HG03521 (cell line): ENCODE results near the gene ARIH1.

Source experiments
- ATAC-seq: cut with Tn5 transposase; IDR thresholded peaks from one replicate; pipeline ENCODE4 v1.9.1; 2021; ENCODE audit warnings: mild to moderate bottlenecking, moderate library complexity; ENCODE audit not compliant: unreplicated experiment

The ARIH1 gene

DNA sequence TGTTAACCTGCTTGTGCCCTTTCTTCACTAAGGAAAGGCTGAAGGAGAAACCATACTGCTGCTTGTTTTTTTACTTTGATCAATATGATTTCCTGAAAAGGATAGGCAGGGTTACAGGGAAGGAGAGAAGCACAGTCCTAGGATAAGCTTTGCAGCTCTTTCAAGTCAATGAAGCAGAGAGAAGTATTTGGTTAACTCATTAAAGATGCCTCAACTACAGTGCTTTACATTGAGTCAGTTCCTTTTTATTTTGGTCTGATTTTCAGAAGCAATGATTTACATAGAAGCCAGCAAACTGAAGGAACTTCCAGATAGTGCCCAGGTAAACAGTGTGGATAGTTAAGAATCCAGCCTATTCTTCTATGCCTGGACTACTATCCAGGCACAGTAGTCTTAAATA is 64.8 kb downstream of the ARIH1 start:
- ATAC-seq: no peak

DNA sequence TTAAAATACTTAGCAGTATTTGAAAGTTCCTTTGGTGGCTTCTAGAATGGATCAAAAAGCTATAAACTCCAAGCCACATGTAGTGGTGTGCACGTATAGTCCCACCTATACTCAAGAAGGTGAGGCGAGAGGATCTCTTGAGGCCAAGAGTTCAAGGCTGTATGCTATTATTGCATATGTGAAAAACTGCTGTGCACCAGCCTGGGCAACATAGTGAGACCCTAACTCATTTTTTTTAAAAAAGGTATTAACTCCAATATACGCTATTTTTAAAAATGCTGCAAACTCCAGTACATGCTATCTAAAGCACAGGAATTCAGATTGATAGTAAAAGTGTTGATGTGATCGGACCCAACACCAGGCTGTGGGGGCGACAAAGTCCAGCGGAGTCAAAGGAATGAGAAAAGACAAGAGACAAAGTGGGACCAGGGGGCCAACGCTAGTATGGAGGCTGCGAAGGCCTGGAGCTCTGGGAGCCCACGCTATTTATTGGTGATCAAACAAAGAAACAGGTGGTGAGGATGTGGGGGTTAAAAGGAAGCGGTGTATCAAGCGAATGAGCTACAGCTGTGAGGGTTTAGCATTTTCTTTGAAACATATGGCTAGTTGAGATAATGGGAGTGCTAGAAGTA is 66.6 kb downstream of the ARIH1 start:
- ATAC-seq: no peak

DNA sequence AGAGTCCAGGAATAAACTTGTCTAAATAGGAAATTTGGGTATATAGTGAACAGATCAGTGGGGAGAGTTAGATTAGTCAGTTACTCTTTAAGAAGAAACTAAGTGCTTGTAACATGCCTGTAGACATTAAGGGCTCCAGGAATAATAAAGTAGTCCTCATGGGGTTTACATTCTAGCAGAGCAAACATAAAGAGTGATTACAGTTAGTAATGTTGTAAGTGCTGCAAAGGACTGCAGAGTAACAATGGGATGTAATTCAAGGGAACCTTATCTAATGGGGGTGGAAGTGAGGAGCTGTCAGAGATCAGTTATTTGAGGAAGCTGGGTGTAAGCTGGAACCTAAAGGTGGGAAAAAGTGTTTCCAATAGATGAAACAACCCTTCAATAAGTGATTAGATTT is 67.5 kb downstream of the ARIH1 start:
- ATAC-seq: no peak

DNA sequence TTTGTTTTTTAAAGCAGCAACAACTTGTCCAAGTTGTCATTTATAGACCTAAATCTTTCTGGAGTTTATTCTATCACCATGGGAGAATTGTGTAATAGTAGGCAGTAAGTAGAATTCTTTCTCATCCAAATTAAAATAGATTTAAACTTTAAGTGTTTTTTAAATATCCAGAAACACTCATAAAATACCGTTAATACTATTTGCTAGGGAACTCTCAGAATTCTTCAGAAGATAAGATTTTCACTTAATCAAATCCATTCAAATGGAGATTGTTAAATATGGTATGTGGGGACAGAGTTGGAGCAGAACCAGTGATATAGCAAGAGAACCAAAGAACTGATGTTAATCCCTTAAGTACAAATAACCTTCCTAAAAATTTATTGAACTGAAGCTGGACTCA is 71.0 kb downstream of the ARIH1 start:
- ATAC-seq: no peak

DNA sequence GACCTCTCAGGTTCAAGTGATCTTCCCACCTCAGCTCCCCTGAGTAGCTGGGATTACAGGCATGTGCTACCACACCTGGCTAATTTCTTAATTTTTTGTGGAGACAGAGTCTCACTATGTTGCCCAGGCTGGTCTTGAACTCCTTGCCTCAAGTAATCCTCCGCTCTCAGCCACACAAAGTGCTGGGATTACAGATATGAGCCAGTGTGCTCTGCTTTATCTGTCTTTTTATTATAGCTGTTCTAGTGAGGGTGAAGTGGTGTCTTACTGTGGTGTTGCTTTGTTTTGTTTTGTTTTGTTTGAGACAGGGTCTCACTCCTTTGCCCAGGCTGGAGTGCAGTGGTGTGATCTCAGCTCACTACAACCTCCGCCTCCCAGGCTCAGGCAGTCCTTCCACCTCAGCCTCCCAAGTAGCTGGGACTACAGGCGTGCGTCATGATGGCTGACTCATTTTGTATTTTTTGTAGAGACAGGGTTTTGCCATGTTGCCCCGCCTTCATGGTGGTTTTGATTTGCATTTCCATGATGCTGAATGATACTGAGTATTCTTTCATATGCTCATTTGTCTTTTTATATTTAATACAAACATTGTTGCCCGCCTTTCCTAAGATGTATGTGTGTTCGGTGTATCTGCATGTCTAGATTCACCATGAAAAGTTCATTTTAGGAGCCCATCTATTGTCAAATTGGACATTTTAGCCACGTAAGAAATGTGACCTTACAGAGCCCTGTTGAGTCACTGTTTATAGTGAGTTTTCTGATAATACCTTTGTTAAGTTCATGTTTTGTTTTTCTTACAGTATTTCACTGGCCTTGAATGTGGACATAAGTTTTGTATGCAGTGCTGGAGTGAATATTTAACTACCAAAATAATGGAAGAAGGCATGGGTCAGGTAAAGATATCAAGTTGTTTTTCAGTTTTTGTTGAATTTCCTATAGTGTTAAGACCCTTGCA is 80.6 kb downstream of the ARIH1 start:
- no peak for ATAC-seq

DNA sequence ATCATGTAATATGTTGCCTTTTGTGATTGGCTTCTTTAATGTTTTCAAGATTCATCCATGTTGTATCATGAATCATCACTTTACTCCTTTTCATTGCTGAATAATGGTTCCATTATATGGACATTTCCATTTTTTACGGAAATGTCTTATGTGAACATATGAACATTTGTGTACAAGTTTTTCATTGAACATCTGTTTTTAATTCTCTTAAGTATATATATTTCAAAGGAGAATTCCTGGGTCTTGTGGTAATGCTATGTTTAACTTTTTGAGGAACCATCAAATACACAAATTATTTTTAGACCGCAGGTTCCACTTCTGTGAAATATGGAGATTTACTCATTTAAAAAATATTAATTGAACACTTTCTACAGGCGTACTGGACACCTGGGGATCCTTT is 85.7 kb downstream of the ARIH1 start:
- ATAC-seq: no peak

DNA sequence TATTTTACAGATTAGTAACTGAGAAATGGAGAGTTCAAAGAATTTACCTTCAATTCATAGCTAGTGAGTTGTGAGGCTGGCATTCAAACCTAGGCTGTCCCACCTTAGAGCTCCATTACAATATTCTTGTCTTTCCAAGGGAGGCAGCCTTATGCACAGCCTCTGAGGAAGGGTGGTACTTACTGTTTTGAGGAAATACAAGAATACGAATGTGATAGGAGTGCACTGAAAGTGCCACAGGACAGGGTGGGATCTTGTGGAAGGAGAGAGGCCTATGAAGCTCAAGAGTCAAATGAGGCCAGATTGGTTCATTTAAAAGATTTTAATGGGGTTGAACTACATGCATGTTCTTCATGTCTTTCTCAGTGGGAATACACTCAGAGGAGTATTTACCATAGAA is 86.3 kb downstream of the ARIH1 start:
- no peak for ATAC-seq

DNA sequence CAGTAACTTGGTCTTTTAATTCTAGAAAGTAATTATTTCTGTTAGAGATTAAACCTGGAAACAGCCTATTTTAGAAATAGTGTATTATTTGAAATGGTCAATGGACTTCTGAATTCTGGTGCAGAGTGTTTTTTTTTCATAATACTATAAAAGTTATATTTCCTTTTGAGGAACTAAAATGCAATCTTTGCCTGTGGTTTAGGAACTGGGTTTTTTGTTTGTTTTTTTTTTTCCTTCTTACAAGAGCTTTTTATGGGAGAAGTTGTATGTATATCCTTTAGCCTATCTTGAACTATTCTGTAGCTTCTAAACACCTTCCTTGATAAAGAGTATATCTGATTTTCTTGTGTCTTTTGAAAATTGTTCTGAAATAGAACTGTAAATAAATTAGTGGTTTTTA is 88.3 kb downstream of the ARIH1 start:
- no peak for ATAC-seq

DNA sequence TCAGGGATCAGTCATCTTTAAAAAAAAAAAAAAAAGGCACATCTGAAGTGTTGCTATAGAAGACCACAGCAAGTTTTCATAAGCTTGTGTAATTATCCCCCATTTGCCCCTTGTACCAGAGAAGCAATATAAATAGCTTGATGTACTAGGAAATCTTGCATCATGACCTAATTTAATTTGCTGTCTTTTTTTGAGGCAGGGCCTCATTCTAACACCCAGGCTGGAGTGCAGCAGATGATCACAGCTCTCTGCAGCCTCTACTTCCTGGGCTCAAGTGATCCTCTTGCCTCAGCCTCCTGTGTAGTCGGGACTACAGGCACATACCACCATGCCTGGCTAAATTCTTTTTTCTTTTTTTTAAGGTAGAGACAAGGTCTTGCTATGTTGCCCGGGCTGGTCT is 88.7 kb downstream of the ARIH1 start:
- ATAC-seq: no peak

DNA sequence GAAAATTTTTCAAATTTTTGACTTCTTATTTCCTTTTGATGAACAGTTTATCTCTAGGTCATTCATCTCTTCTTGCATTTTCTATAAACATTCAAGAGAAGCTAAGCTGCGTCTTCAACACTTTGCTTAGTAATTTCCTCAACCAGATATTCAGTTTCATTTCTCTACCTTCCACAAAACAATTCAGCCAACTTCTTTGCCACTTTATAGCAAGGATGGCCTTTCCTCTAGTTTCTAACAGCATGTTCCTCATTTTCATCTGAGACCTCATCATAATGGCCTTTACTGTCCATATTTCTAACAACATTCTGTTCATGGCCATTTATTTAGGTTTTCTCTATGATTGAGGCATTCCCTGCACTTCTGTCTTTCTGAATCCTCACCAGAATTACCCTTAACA is 90.0 kb downstream of the ARIH1 start:
- no peak for ATAC-seq

DNA sequence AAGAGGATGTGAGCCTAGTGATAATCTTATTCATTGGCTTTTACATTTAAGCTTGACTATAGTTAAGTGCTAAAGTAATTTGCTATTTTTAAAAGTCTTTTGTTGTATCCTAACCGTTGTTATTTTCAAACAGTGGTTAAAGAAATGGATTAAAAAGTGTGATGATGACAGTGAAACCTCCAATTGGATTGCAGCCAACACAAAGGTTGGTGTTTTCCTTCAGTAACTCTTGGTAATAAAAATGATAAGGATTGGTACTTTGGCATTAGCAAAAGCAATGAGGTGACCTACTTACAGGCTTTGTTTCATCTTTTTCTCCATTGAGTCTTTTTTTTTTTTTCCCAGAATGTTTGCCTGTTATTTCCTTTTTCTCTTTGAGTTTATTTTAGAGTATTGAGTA is 92.8 kb downstream of the ARIH1 start:
- no peak for ATAC-seq

DNA sequence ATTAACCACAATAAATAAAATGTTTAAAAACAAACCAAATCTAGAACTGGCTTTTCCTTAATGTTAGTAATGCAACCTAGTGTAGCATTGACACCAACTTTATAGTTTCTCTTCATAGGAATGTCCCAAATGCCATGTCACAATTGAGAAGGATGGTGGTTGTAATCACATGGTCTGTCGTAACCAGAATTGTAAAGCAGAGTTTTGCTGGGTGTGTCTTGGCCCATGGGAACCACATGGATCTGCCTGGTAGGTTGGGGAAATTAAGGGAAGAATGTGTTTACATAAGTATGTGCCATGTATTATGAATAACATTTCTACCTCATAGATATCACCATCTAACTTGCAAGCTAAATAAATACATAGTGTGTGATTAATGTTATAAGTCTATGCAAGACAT is 95.9 kb downstream of the ARIH1 start:
- ATAC-seq: no peak

DNA sequence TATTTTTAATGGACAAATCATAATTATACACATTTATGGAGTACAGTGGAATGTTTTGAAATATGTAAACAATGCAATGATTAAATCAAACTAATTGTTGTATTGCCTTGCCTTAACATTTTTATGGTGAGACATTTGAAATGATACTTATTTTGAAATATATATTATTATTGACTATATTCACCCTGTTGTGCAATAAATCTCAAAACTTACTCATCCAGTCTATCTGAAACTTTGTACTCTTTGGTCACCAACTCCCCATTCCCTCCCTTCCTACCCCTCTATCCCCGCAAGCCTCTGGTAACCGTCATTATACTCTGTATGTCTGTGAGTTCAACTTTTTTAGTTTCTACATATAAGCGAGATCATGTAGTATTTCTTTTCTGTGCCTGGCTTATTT is 105.7 kb downstream of the ARIH1 start:
- ATAC-seq: no peak

DNA sequence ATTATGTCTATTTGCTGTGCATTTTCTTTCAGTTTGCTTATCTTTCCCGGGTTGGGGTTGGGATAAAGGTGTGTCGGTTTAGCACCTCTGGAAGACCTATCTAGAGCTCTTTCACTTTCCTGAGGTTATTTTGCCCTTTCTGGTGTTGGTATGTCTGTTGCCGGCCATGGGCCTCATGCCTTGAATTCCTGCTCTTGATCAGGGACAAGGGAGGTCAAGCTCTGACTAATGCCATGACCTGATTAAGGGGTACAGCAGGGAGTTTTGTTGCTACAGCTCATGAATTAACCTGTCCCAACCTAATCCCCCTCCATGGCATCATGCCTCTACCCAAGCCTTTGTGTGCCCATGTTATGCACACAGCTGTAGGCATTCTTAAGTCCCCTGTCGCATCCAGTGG is 109.9 kb downstream of the ARIH1 start:
- no peak for ATAC-seq

DNA sequence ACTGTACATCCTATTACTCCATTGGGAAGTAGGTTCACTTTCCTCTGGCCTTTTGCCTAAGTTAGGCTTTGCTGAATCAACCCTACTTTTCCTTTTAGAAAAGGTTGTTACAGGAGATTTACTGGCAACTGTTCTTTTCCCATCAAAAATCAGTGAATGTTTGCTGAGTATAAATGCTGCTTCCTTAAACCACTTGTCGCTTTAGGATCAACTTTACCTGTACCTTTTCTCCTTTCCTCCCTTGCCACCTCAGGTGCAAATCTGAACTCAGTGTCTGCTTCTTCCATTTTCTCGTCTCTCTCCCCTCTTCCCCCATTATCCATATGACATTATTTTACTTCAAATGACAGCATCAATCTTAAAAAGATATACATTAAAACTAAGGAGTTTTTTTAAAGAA is 110.9 kb downstream of the ARIH1 start:
- no peak for ATAC-seq

DNA sequence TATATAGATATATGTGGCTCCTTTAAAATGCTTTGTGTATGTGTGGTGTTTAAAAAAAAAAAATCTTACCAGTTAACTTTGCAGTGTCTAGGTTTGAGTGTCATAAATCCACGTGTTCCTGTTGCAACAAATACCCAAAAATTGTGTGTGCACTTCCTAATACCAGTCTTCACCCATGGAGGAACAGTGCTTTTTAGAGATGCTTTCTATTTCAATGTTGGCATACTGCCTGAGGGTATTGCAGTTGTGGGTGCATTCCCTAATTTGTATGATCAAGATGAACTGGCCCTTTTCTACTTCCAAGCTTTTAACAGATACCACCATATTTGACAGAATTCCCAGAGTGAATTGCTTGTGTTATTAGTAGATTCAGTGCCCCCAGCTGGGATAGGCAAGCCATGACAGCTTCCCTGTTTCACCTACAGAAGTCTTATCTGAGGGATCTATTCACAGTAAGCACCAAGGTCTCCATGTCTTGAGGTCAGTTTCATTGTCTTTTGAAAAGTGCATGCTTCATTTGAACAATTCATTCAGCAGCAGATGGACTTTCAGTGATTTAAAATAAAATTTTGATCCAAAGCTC is 111.4 kb downstream of the ARIH1 start:
- ATAC-seq: no peak

DNA sequence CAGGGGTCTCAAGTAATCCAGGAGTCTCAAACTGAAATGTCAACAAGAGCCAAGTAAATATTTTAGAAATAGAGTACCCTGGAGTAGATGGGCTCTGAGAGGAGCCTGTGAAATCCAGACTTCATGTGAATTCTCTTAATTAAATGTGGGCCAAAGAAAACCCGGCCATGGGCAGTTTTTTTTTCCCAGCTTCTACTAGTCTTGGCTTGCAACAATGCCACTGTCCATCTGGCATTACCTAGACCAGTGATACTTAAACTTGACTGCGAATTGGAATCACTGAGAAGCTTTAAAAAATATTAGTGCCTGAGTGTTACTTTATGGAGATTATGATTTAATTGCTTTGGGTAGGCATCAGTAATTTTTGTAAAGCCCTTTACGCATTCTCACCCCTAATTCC is 114.0 kb downstream of the ARIH1 start:
- ATAC-seq: no peak

DNA sequence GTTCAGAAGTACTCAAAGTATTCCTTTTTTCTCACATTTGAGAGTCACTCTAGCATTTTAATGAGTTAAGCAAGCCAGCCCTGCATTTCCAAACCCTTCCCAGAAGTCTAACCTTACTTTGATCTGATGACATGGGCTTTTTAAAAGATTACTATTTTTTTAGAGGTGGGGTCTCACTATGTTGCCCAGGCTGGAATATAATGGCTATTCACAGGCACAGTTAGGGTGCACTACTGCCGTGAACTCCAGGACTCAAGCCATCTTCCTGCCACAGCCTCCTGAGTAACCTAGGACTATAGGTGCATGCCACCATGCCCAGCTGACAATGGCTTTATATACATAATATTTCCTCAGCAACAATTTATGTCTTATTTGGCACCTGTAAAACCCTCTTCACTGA is 116.3 kb downstream of the ARIH1 start:
- no peak for ATAC-seq

DNA sequence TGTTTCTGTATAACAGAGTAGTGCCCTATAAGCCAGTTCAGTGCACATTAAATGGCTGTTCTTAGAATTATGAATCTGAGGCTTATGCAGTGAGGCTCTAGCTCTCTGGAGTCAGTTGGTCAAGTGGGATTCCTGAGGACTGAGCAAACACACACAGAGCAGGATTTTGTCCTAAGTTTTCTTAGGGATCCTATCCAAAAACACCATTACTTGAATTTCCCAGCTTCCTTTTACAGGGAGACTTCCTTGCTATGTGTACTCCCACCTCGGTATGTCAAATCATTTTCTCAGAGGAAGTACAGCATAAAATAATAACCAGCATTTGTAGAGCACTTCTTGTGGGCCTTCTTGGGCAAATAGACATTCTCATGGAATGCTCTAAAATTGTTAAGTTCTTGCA is 117.2 kb downstream of the ARIH1 start:
- no peak for ATAC-seq

DNA sequence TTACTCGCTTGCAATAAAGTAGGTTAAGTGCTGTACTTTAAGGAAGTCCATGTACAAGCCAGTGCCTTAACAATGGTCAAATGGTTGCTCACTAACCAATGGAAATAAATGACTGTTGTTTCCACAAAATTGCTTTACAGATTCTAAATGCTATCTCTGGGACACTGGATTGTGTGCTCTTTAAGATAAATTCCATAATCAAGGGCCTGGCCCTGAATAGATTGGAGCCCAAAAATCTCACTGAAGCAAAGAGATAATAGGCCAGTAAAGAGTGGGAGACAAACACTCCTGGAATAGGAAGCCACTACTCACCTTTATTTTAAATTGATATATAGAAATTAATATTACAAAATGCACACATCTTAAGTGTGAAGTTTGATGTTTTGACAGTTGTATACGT is 118.0 kb downstream of the ARIH1 start:
- no peak for ATAC-seq

DNA sequence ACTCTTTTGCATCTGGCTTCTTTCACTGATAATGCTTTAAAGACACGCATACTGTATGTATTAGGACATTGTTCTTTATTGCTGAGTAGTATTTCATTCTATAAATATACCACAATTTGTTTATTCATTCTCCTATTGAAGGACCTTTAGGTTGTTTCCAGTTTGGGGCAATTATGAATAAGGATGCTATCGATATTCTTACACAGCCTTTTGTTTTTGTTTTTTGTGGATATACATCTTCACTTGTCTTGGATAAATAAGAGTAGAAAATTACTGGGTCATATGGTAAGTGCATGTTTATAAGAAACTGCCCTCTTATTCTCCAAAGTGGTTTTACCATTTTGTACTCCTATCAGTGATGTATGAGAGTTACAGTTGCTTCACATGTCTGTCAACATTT is 118.5 kb downstream of the ARIH1 start:
- no peak for ATAC-seq

DNA sequence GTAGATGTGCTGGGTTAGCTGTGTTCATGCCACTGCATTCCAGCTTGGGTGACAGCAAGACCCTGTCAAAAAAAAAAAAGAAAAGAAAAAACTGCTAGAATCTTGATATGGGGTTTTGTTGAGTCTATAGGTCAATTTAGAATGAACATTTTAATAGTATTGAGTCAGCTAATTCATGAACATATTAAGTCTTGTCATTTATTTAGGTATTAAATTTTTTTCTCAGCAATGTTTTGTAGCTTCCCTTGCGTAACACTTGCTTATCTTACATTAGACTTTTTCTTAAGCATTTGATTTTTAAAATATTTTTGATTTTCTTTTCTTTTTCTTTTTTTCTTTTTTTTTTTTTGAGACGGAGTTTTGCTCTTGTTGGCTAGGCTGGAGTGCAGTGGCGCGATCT is 119.7 kb downstream of the ARIH1 start:
- no peak for ATAC-seq
